Neural cell (in vitro differentiated cells): ENCODE data around the gene NQO1. TPM values are rescaled to one million over a fixed set of nuclear protein-coding genes. Genes with fewer than 3 reads are reported as not detected.

Experiments
- H2AFZ ChIP-seq: fragments of 200-600, 300-800 bp; sonication (generic), shearing (Covaris generic); 2 replicates; pipeline ENCODE4 v1.6.0; 2014; ENCODE audit warnings: low read depth, mild to moderate bottlenecking, antibody characterized with exemption, low read length, moderate library complexity
- H3F3A ChIP-seq: fragments of 200-600 bp; shearing (Covaris generic); 2 replicates; pipeline ENCODE4 v1.6.1; 2016; ENCODE audit warnings: mild to moderate bottlenecking, moderate library complexity, mixed read lengths, antibody characterized with exemption, low read length; ENCODE audit not compliant: insufficient read depth, poor library complexity, severe bottlenecking
- H3K27ac ChIP-seq: fragments of 200-600, 300-800 bp; sonication (generic), shearing (Covaris generic); 2 replicates; pipeline ENCODE4 v1.5.1; 2014; ENCODE audit warnings: mild to moderate bottlenecking, low read length, moderate library complexity
- H3K27me3 ChIP-seq: fragments of 300-800, 200-600 bp; sonication (generic), shearing (Covaris generic); 2 replicates; pipeline ENCODE4 v1.6.0; 2014; ENCODE audit warnings: mild to moderate bottlenecking, low read depth, low read length, moderate library complexity; ENCODE audit not compliant: insufficient read depth
- H3K36me3 ChIP-seq: fragments of 300-800, 200-600 bp; sonication (generic), shearing (Covaris generic); 2 replicates; pipeline ENCODE4 v1.5.1; 2014; ENCODE audit warnings: mild to moderate bottlenecking, antibody characterized with exemption, low read length, moderate library complexity; ENCODE audit not compliant: insufficient read depth
- H3K4me2 ChIP-seq: fragments of 300-800, 200-600 bp; sonication (generic), shearing (Covaris generic); 2 replicates; pipeline ENCODE4 v1.6.0; 2014; ENCODE audit warnings: mild to moderate bottlenecking, low read length
- H3K4me3 ChIP-seq: fragments of 300-800, 200-600 bp; sonication (generic), shearing (Covaris generic); 2 replicates; pipeline ENCODE4 v1.5.1; 2014; ENCODE audit warnings: mild to moderate bottlenecking, low read length, moderate library complexity
- H3K79me2 ChIP-seq: fragments of 200-600 bp; shearing (Covaris generic); replicated peaks from 2 replicates; pipeline ENCODE4 v1.6.0; 2014; ENCODE audit warnings: mild to moderate bottlenecking, low read length, moderate library complexity; ENCODE audit not compliant: insufficient read depth
- H3K9ac ChIP-seq: fragments of 300-800, 200-600 bp; sonication (generic), shearing (Covaris generic); 2 replicates; pipeline ENCODE4 v1.6.1; 2016; ENCODE audit warnings: mild to moderate bottlenecking, low read length, mixed read lengths
- H3K9me2 ChIP-seq: fragments of 200-600 bp; shearing (Covaris generic); 2 replicates; pipeline ENCODE4 v1.6.1; 2016; ENCODE audit warnings: mild to moderate bottlenecking, low read length, mixed read lengths; ENCODE audit not compliant: insufficient read depth
- H3K9me3 ChIP-seq: fragments of 200-600, 300-800 bp; sonication (generic), shearing (Covaris generic); 2 replicates; pipeline ENCODE4 v1.6.1; 2016; ENCODE audit warnings: mild to moderate bottlenecking, mixed run types, low read length, moderate library complexity, mixed read lengths
- H4K20me1 ChIP-seq: fragments of 200-600 bp; shearing (Covaris generic); 2 replicates; pipeline ENCODE4 v1.6.1; 2016; ENCODE audit warnings: mild to moderate bottlenecking, mixed run types; ENCODE audit not compliant: insufficient read depth
- EP300 ChIP-seq: fragments of 450-650 bp; conservative IDR thresholded peaks from 2 replicates; pipeline ENCODE4 v1.6.1; 2014; ENCODE audit warnings: antibody characterized with exemption, mild to moderate bottlenecking, moderate library complexity; ENCODE audit not compliant: poor library complexity, severe bottlenecking
- EZH2 ChIP-seq: fragments of 200-600, 300-800 bp; shearing (Covaris generic), sonication (generic); IDR thresholded peaks from 2 replicates; pipeline ENCODE4 v1.6.1; 2014; ENCODE audit warnings: antibody characterized with exemption, low read length, borderline replicate concordance, mild to moderate bottlenecking; ENCODE audit not compliant: insufficient read depth, poor library complexity, severe bottlenecking
- MXI1 ChIP-seq: fragments of 450-650 bp; conservative IDR thresholded peaks from 2 replicates; pipeline ENCODE4 v1.6.1; 2014; ENCODE audit warnings: antibody characterized with exemption, mild to moderate bottlenecking; ENCODE audit not compliant: poor library complexity, severe bottlenecking
- POLR2AphosphoS5 ChIP-seq: IDR thresholded peaks from 2 replicates; pipeline ENCODE4 v1.6.1; 2012
- RAD21 ChIP-seq: fragments of 450-650 bp; conservative IDR thresholded peaks from 2 replicates; pipeline ENCODE4 v1.6.1; 2014; ENCODE audit warnings: antibody characterized with exemption, mild to moderate bottlenecking, moderate library complexity
- SMC3 ChIP-seq: fragments of 450-650 bp; conservative IDR thresholded peaks from 2 replicates; pipeline ENCODE4 v1.6.1; 2014; ENCODE audit warnings: antibody characterized with exemption, mild to moderate bottlenecking, moderate library complexity; ENCODE audit not compliant: poor library complexity
- TAF1 ChIP-seq: IDR thresholded peaks from 2 replicates; pipeline ENCODE4 v1.6.1; 2012; ENCODE audit warnings: low read depth
- polyA plus RNA-seq: library from polyadenylated mRNA; depleted of rRNA; stranded (reverse); fragments of >200 nt; gene quantifications from 2 replicates; pipeline ENCODE4 v1.2.3, GENCODE V29; 2014
- TF ChIP-seq, protein P1 (sequence below): IDR thresholded peaks from 2 replicates; pipeline ENCODE4 v1.6.1; 2012; ENCODE audit warnings: borderline replicate concordance
- TF ChIP-seq, protein P2 (sequence below): fragments of 450-650 bp; IDR thresholded peaks from 2 replicates; pipeline ENCODE4 v1.5.1; 2014; ENCODE audit warnings: antibody characterized with exemption, mild to moderate bottlenecking, moderate library complexity; ENCODE audit not compliant: poor library complexity, severe bottlenecking

The NQO1 gene
- polyA plus RNA-seq, 1 donor from 2014 or later, result 5.1 TPM

DNA sequence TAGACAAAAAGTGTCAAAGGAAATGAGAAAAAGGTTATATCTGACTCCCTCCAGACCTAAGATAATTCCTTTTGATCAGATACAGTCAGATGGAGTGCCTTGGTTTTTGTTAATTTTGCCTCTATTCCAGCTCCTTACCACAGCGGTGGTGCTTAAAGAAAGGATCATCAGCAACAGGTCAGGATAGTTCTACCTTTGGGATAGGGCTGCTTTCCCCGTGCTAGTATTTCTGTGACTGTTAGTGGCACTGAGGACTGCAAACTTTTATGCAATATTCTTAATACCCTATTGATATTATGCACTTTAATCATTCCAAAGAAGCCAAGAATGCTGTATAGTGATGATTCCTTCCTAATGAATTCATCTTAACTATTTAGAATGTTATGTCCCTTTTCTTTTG lies 24.5 kb downstream of the NQO1 start:
- Histone ChIP-seq H3K79me2 (no peaks in the 10 kb centered on the region), H3K27me3 (no peaks in the 10 kb centered on the region), H3K9me2 (no peaks in the 10 kb centered on the region), H3F3A (no peaks in the 10 kb centered on the region), H3K4me2 (no peak overlapping the region), H3K9me3 (no peaks in the 10 kb centered on the region), H4K20me1 (no peaks in the 10 kb centered on the region), H3K36me3 (peaks cover 10% of the 10 kb centered on the region), H3K4me3 (no peak overlapping the region), H3K27ac (no peak overlapping the region), H2AFZ (no peak overlapping the region), H3K9ac (no peak overlapping the region)
- no peak for TF ChIP-seq MXI1
- TF ChIP-seq SMC3, result no peak
- TF ChIP-seq, protein P1, sequence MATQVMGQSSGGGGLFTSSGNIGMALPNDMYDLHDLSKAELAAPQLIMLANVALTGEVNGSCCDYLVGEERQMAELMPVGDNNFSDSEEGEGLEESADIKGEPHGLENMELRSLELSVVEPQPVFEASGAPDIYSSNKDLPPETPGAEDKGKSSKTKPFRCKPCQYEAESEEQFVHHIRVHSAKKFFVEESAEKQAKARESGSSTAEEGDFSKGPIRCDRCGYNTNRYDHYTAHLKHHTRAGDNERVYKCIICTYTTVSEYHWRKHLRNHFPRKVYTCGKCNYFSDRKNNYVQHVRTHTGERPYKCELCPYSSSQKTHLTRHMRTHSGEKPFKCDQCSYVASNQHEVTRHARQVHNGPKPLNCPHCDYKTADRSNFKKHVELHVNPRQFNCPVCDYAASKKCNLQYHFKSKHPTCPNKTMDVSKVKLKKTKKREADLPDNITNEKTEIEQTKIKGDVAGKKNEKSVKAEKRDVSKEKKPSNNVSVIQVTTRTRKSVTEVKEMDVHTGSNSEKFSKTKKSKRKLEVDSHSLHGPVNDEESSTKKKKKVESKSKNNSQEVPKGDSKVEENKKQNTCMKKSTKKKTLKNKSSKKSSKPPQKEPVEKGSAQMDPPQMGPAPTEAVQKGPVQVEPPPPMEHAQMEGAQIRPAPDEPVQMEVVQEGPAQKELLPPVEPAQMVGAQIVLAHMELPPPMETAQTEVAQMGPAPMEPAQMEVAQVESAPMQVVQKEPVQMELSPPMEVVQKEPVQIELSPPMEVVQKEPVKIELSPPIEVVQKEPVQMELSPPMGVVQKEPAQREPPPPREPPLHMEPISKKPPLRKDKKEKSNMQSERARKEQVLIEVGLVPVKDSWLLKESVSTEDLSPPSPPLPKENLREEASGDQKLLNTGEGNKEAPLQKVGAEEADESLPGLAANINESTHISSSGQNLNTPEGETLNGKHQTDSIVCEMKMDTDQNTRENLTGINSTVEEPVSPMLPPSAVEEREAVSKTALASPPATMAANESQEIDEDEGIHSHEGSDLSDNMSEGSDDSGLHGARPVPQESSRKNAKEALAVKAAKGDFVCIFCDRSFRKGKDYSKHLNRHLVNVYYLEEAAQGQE, result no peak
- no peak for TF ChIP-seq POLR2AphosphoS5
- TF ChIP-seq EZH2, result no peak
- TF ChIP-seq EP300, result no peak
- no peak for TF ChIP-seq TAF1
- TF ChIP-seq RAD21, result no peak
- TF ChIP-seq, protein P2, sequence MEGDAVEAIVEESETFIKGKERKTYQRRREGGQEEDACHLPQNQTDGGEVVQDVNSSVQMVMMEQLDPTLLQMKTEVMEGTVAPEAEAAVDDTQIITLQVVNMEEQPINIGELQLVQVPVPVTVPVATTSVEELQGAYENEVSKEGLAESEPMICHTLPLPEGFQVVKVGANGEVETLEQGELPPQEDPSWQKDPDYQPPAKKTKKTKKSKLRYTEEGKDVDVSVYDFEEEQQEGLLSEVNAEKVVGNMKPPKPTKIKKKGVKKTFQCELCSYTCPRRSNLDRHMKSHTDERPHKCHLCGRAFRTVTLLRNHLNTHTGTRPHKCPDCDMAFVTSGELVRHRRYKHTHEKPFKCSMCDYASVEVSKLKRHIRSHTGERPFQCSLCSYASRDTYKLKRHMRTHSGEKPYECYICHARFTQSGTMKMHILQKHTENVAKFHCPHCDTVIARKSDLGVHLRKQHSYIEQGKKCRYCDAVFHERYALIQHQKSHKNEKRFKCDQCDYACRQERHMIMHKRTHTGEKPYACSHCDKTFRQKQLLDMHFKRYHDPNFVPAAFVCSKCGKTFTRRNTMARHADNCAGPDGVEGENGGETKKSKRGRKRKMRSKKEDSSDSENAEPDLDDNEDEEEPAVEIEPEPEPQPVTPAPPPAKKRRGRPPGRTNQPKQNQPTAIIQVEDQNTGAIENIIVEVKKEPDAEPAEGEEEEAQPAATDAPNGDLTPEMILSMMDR, result no peak

DNA sequence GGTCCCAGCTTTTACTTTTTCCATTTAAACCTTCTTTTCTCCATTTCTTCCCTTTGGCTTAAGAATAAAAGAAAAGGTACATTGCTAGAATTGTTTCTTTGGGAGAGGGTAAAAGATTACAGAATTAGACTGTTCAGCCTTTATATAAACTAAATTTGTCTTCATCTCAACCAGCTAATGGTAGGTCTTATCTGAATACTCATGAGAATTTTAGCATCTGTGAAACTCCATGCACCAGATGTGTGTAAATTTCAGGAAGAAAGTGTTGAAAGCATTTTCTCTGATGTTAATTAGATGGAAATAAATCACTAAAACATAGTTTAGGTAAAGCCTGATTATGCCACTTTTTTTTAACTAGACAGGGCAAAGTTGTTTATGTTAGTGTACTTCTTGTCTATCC lies 24.9 kb downstream of the NQO1 start:
- peaks cover 6% of the 10 kb centered on the region for H3K36me3 ChIP-seq
- H4K20me1 ChIP-seq, result no peaks in the 10 kb centered on the region
- no peak overlapping the region for H3K4me2 ChIP-seq
- H3K9me2 ChIP-seq, result no peaks in the 10 kb centered on the region
- H3K79me2 ChIP-seq, result no peaks in the 10 kb centered on the region
- no peak overlapping the region for H3K27ac ChIP-seq
- H3K9me3 ChIP-seq, result no peaks in the 10 kb centered on the region
- no peak overlapping the region for H3K4me3 ChIP-seq
- H3K9ac ChIP-seq, result no peak overlapping the region
- TF ChIP-seq TAF1 (no peak), SMC3 (no peak), EZH2 (no peak), POLR2AphosphoS5 (no peak), EP300 (no peak), RAD21 (no peak), MXI1 (no peak)
- TF ChIP-seq, protein P1, result no peak
- no peaks in the 10 kb centered on the region for H3F3A ChIP-seq
- H2AFZ ChIP-seq, result no peak overlapping the region
- no peaks in the 10 kb centered on the region for H3K27me3 ChIP-seq
